ENCODE results near the gene OR7A5. TPM values are rescaled to one million over a fixed set of nuclear protein-coding genes. Genes with fewer than 3 reads are reported as not detected.

OR7A5 gene
- total RNA-seq, 1 experiment from 2014 or later = not detected

GRCh38 chr19:14817052-14817451 lies 17.9 kb downstream of the OR7A5 start:
- ChIA-PET CTCF (no interaction called here), POLR2A (no interaction called here)
- H3K4me3 Mint-ChIP-seq = no peak overlapping the region
- no peaks in the 10 kb centered on the region for H3K27me3 Mint-ChIP-seq (ENCODE audit: low read depth)
- H3K36me3 Mint-ChIP-seq = no peaks in the 10 kb centered on the region
- H3K4me1 Mint-ChIP-seq = no peaks in the 10 kb centered on the region
- H3K27ac Mint-ChIP-seq = no peak overlapping the region
- H3K9me3 Mint-ChIP-seq = peaks cover 11% of the 10 kb centered on the region; the same call in 1 of the 2 replicates
- no peak for TF ChIP-seq ATF3 (CRISPR knock-in tag; conservative IDR thresholded peaks at IDR 0.05)
- no peak for TF ChIP-seq ZNF121 (CRISPR knock-in tag; IDR thresholded peaks at IDR 0.05)
- TF ChIP-seq IRF2 (CRISPR knock-in tag; IDR thresholded peaks at IDR 0.05; ENCODE audit: borderline replicate concordance, low read depth) = no peak
- no peak for TF ChIP-seq EMX1 (CRISPR knock-in tag; IDR thresholded peaks at IDR 0.05)
- ATAC-seq (no peak), DNase-seq (ENCODE audit: low spot score) (no peak)

DNA sequence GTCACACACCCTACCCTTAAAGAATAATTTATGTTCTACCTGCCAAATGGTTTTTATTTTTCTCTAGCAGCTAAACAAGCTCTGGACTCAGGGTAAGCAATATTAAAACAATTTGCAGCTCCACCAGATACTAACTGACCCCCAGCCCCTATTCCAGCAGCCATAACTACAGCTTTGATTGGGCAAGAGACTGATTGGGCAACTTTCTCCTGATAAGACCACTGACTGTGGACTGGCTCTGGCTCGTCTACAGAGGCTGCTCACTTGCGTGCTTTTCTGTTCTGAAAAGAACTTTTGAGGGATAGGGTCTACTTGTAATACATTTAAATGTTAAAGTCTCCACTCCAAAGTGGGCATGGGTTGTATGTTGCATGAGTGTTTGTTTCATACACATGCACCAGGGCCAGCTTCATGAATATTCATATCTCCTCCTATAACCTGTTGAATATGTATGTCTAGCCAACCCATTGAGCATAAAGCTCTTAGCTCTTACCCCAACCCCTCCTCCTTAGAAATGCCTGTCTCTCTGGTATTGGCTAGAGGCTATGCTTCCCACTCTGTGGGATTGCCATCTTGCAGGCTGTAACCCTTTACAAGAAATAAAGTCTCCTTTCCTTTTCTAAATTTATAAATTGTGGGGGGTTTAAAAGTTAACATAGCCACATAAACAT lies 19.9 kb downstream of the OR7A5 start:
- no peaks in the 10 kb centered on the region for H3K36me3 Mint-ChIP-seq
- H3K9me3 Mint-ChIP-seq = peaks cover 11% of the 10 kb centered on the region; the same call in 1 of the 2 replicates

More for the DNA sequence above, 19.9 kb downstream of the OR7A5 start:
- Mint-ChIP-seq H3K27me3 (ENCODE audit: low read depth) (no peaks in the 10 kb centered on the region), H3K4me3 (no peak overlapping the region), H3K27ac (no peak overlapping the region), H3K4me1 (no peaks in the 10 kb centered on the region)
- ChIA-PET CTCF (interaction anchor here (1.6 kb wide), 1 partner anchor 241 kb away, joined by 3 read pairs; no protein-coding TSS in a partner anchor), POLR2A (no interaction called here)
- no peak for TF ChIP-seq KAT7 (CRISPR knock-in tag; IDR thresholded peaks at IDR 0.05; ENCODE audit: borderline replicate concordance)
- no peak for TF ChIP-seq ZNF317 (CRISPR knock-in tag; IDR thresholded peaks at IDR 0.05; ENCODE audit: borderline replicate concordance, low read depth)
- no peak for TF ChIP-seq ATF1 (CRISPR knock-in tag; IDR thresholded peaks at IDR 0.05)
- no peak for TF ChIP-seq ELF4 (CRISPR knock-in tag; IDR thresholded peaks at IDR 0.05; ENCODE audit: low read depth)
- no peak for TF ChIP-seq ATF3 (CRISPR knock-in tag; conservative IDR thresholded peaks at IDR 0.05)
- TF ChIP-seq, protein P1, sequence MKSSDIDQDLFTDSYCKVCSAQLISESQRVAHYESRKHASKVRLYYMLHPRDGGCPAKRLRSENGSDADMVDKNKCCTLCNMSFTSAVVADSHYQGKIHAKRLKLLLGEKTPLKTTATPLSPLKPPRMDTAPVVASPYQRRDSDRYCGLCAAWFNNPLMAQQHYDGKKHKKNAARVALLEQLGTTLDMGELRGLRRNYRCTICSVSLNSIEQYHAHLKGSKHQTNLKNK (CRISPR knock-in tag; IDR thresholded peaks at IDR 0.05) = no peak
- no peak for TF ChIP-seq ZNF671 (CRISPR knock-in tag; IDR thresholded peaks at IDR 0.05)
- TF ChIP-seq, protein P2, sequence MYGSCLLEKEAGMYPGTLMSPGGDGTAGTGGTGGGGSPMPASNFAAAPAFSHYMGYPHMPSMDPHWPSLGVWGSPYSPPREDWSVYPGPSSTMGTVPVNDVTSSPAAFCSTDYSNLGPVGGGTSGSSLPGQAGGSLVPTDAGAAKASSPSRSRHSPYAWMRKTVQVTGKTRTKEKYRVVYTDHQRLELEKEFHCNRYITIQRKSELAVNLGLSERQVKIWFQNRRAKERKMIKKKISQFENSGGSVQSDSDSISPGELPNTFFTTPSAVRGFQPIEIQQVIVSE (CRISPR knock-in tag; IDR thresholded peaks at IDR 0.05; ENCODE audit: borderline replicate concordance) = no peak
- TF ChIP-seq GTF2I (CRISPR knock-in tag; conservative IDR thresholded peaks at IDR 0.05) = no peak
- TF ChIP-seq, protein P3, sequence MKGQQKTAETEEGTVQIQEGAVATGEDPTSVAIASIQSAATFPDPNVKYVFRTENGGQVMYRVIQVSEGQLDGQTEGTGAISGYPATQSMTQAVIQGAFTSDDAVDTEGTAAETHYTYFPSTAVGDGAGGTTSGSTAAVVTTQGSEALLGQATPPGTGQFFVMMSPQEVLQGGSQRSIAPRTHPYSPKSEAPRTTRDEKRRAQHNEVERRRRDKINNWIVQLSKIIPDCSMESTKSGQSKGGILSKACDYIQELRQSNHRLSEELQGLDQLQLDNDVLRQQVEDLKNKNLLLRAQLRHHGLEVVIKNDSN (CRISPR knock-in tag; IDR thresholded peaks at IDR 0.05) = no peak
- TF ChIP-seq MYBL2 (CRISPR knock-in tag; IDR thresholded peaks at IDR 0.05) = no peak
- TF ChIP-seq, protein P4, sequence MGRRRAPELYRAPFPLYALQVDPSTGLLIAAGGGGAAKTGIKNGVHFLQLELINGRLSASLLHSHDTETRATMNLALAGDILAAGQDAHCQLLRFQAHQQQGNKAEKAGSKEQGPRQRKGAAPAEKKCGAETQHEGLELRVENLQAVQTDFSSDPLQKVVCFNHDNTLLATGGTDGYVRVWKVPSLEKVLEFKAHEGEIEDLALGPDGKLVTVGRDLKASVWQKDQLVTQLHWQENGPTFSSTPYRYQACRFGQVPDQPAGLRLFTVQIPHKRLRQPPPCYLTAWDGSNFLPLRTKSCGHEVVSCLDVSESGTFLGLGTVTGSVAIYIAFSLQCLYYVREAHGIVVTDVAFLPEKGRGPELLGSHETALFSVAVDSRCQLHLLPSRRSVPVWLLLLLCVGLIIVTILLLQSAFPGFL (CRISPR knock-in tag; IDR thresholded peaks at IDR 0.05; ENCODE audit: borderline replicate concordance) = no peak
- no peak for TF ChIP-seq GABPB1 (CRISPR knock-in tag; IDR thresholded peaks at IDR 0.05)
- TF ChIP-seq STAT6 (CRISPR knock-in tag; conservative IDR thresholded peaks at IDR 0.05; ENCODE audit: low read depth) = no peak
- no peak for TF ChIP-seq MXD4 (CRISPR knock-in tag; IDR thresholded peaks at IDR 0.05; ENCODE audit: borderline replicate concordance)
- no peak for TF ChIP-seq ZNF425 (CRISPR knock-in tag; conservative IDR thresholded peaks at IDR 0.05)
- no peak for TF ChIP-seq ESRRA (CRISPR knock-in tag; IDR thresholded peaks at IDR 0.05; ENCODE audit: borderline replicate concordance)
- DNase-seq (ENCODE audit: low spot score) (no peak), ATAC-seq (no peak)

All from WTC11 (cell line).